A549 (cell line): ENCODE data around the gene TMEM120B. TPM values are rescaled to one million over a fixed set of nuclear protein-coding genes. Genes with fewer than 3 reads are reported as not detected.

Experiments
- ATAC-seq, 2 experiments: fragments of 200-7000 bp in 1 of 2; fragments of >200 bp in 1 of 2; cut with Nextera tagmentation in 1 of 2; cut with Tn5 transposase in 1 of 2; 3 replicates each; pipeline versions ENCODE4 v1.8.0 to v1.9.1; 2018 to 2020; ENCODE audit warnings: mild to moderate bottlenecking in 1 of 2, moderate library complexity in 1 of 2
- CTCF ChIA-PET: fragments of 300-600 bp; sonication (Branson Sonifier 250); formaldehyde crosslinking; extraction: SDS; loops from one replicate; lab custom pipeline; 2021; ENCODE audit warnings: antibody characterized with exemption, inconsistent platforms; lab: Yijun Ruan, JAX
- POLR2A ChIA-PET: fragments of 350-600 bp; formaldehyde crosslinking; extraction: SDS; loops from one replicate; lab custom pipeline; 2021; ENCODE audit warnings: antibody characterized with exemption, inconsistent platforms; lab: Yijun Ruan, JAX
- DNase-seq, 2 experiments: peaks; one replicate each; pipeline versions ENCODE4 v3.0.0 to v3.0.0-alpha.2; 2011 to 2016; ENCODE audit warnings: low read depth in 1 of 2, low spot score in 1 of 2
- FAIRE-seq: peaks from 2 replicates; lab custom pipeline; 2011; peaks lifted over from hg19 to GRCh38; lab: Jason Lieb, UNC
- H3K27ac ChIP-seq, 2 experiments: fragments of >200 bp; sonication (Bioruptor Twin); formaldehyde crosslinking; 3 replicates each; pipeline ENCODE4 v1.5.1; 2016 to 2017
- H3K4me1 ChIP-seq: fragments of >200 bp; sonication (Bioruptor Twin); formaldehyde crosslinking; 3 replicates; pipeline ENCODE4 v1.6.1; 2016
- H3K4me2 ChIP-seq: fragments of >200 bp; sonication (Bioruptor Twin); formaldehyde crosslinking; 3 replicates; pipeline ENCODE4 v1.6.1; 2016
- H3K4me3 ChIP-seq: fragments of >200 bp; sonication (Bioruptor Twin); formaldehyde crosslinking; 3 replicates; pipeline ENCODE4 v1.5.1; 2016
- H3K9me3 ChIP-seq: fragments of >200 bp; sonication (Bioruptor Twin); formaldehyde crosslinking; 3 replicates; pipeline ENCODE4 v1.6.1; 2016
- ATOH8 ChIP-seq: fragments of 250-450 bp; sonication (Bioruptor Pico); IDR thresholded peaks from 2 replicates; pipeline ENCODE4 v1.5.0; 2020; ENCODE audit warnings: low read depth, mild to moderate bottlenecking, moderate library complexity
- BCL3 ChIP-seq: fragments of >200 bp; sonication (Bioruptor Twin); formaldehyde crosslinking; IDR thresholded peaks from 3 replicates; pipeline ENCODE4 v1.6.1; 2016
- CBX2 ChIP-seq: fragments of 200-600 bp; sonication (generic); IDR thresholded peaks from 2 replicates; pipeline ENCODE4 v1.6.1; 2016; ENCODE audit warnings: low read depth, mild to moderate bottlenecking, borderline replicate concordance
- CHD2 ChIP-seq: fragments of 150-350 bp; IDR thresholded peaks from 2 replicates; pipeline ENCODE4 v1.6.1; 2014; ENCODE audit warnings: low read length; ENCODE audit not compliant: partially characterized antibody
- CHD4 ChIP-seq: fragments of 200-600 bp; sonication (generic); IDR thresholded peaks from 2 replicates; pipeline ENCODE4 v1.6.1; 2016; ENCODE audit warnings: antibody characterized with exemption, mild to moderate bottlenecking, borderline replicate concordance
- EHF ChIP-seq: fragments of 250-450 bp; sonication (Bioruptor Pico); IDR thresholded peaks from 2 replicates; pipeline ENCODE4 v1.5.0; 2020; ENCODE audit warnings: mild to moderate bottlenecking
- EP300 ChIP-seq, 2 experiments: fragments of >200 bp; sonication (Bioruptor Twin); formaldehyde crosslinking; IDR thresholded peaks; 2 replicates in 1 of 2; 3 replicates in 1 of 2; pipeline ENCODE4 v1.6.1; 2016 to 2017
- FOSL2 ChIP-seq, 2 experiments: fragments of 450-650 bp in 1 of 2; fragments of >200 bp in 1 of 2; sonication (Bioruptor Twin) in 1 of 2; formaldehyde crosslinking; IDR thresholded peaks; 2 replicates each; pipeline versions ENCODE4 v1.5.0 to v1.6.1; 2016 to 2020; ENCODE audit warnings: mild to moderate bottlenecking in 1 of 2, moderate library complexity in 1 of 2
- FOXS1 ChIP-seq: fragments of 250-450 bp; sonication (Bioruptor Pico); IDR thresholded peaks from 2 replicates; pipeline ENCODE4 v1.5.0; 2020; ENCODE audit warnings: mild to moderate bottlenecking, moderate library complexity
- GATA3 ChIP-seq: IDR thresholded peaks from 2 replicates; pipeline ENCODE4 v1.6.1; 2012; ENCODE audit warnings: borderline replicate concordance
- HOXB5 ChIP-seq: fragments of 250-450 bp; sonication (Bioruptor Pico); IDR thresholded peaks from 2 replicates; pipeline ENCODE4 v1.5.0; 2020; ENCODE audit warnings: mild to moderate bottlenecking, moderate library complexity
- JUN ChIP-seq, 2 experiments: fragments of >200 bp; sonication (Bioruptor Twin); formaldehyde crosslinking; IDR thresholded peaks; 2 replicates in 1 of 2; 3 replicates in 1 of 2; pipeline ENCODE4 v1.6.1; 2016 to 2017
- KDM1A ChIP-seq: fragments of 200-600 bp; sonication (generic); IDR thresholded peaks from 2 replicates; pipeline ENCODE4 v1.6.1; 2016; ENCODE audit warnings: low read depth, mild to moderate bottlenecking
- NFE2L2 ChIP-seq: fragments of 150-350 bp; conservative IDR thresholded peaks from 2 replicates; pipeline ENCODE4 v1.6.1; 2014; ENCODE audit warnings: low read length
- NR3C1 ChIP-seq: fragments of >200 bp; sonication (Bioruptor Twin); formaldehyde crosslinking; IDR thresholded peaks from 3 replicates; pipeline ENCODE4 v1.6.1; 2017
- PBX3 ChIP-seq: IDR thresholded peaks from 2 replicates; pipeline ENCODE4 v1.6.1; 2012
- RAD21 ChIP-seq, 2 experiments: fragments of >200 bp in 1 of 2; sonication (Bioruptor Twin) in 1 of 2; formaldehyde crosslinking in 1 of 2; IDR thresholded peaks in 1 of 2; conservative IDR thresholded peaks in 1 of 2; 2 replicates in 1 of 2; 3 replicates in 1 of 2; pipeline ENCODE4 v1.6.1; 2012 to 2018; ENCODE audit warnings: inconsistent platforms in 1 of 2
- RARB ChIP-seq: fragments of 250-450 bp; sonication (Bioruptor Pico); IDR thresholded peaks from 2 replicates; pipeline ENCODE4 v1.8.0; 2021; ENCODE audit warnings: mild to moderate bottlenecking, moderate library complexity
- RFX5 ChIP-seq: fragments of 450-650 bp; IDR thresholded peaks from 2 replicates; pipeline ENCODE4 v1.7.1; 2014; ENCODE audit warnings: antibody characterized with exemption, mild to moderate bottlenecking, moderate library complexity
- RNF2 ChIP-seq: fragments of 200-600 bp; sonication (generic); IDR thresholded peaks from 2 replicates; pipeline ENCODE4 v1.6.1; 2016; ENCODE audit warnings: low read depth, mild to moderate bottlenecking, antibody characterized with exemption, moderate library complexity, borderline replicate concordance
- TFCP2L1 ChIP-seq: fragments of 250-450 bp; sonication (Bioruptor Pico); IDR thresholded peaks from 2 replicates; pipeline ENCODE4 v1.5.0; 2021; ENCODE audit warnings: mild to moderate bottlenecking
- TP53 ChIP-seq: fragments of 250-450 bp; sonication (Bioruptor Pico); IDR thresholded peaks from 2 replicates; pipeline ENCODE4 v1.5.0; 2021; ENCODE audit warnings: mild to moderate bottlenecking, moderate library complexity
- ZC3H11A ChIP-seq: fragments of 450-650 bp; IDR thresholded peaks from 2 replicates; pipeline ENCODE4 v1.6.1; 2014; ENCODE audit warnings: antibody characterized with exemption, mild to moderate bottlenecking
- ZFP36 ChIP-seq: fragments of 450-650 bp; IDR thresholded peaks from 2 replicates; pipeline ENCODE4 v1.6.1; 2014; ENCODE audit warnings: borderline replicate concordance; ENCODE audit not compliant: partially characterized antibody
- ZSCAN20 ChIP-seq: fragments of 250-450 bp; sonication (Bioruptor Pico); IDR thresholded peaks from 2 replicates; pipeline ENCODE4 v1.8.0; 2022; ENCODE audit warnings: mild to moderate bottlenecking, moderate library complexity
- WGBS: methylation state at CpG from one replicate; pipeline ENCODE4 v1.1.6; 2017; ENCODE audit errors: missing lambda C conversion rate; 5-methylcytosine and 5-hydroxymethylcytosine counted together
- polyA plus RNA-seq, 4 experiments: library from polyadenylated mRNA; depleted of rRNA in 3 of 4; stranded (reverse); fragments of >200 nt; fragmentation: RNase III in 1 of 4; extraction: RNeasy Plus Mini Kit Qiagen cat#74134 plus additional on column Dnase treatment in 1 of 4; gene quantifications; 2 replicates in 3 of 4; 3 replicates in 1 of 4; pipeline ENCODE4 v1.2.3, GENCODE V29; 2011 to 2017
- TF ChIP-seq, protein P1 (sequence below): fragments of 150-350 bp; IDR thresholded peaks from 2 replicates; pipeline ENCODE4 v1.6.1; 2014; ENCODE audit warnings: low read depth, mild to moderate bottlenecking, low read length
- TF ChIP-seq, protein P2 (sequence below): fragments of 250-450 bp; sonication (Bioruptor Pico); IDR thresholded peaks from 2 replicates; pipeline ENCODE4 v1.5.0; 2021; ENCODE audit warnings: mild to moderate bottlenecking, moderate library complexity, borderline replicate concordance
- TF ChIP-seq, protein P3 (sequence below): fragments of >200 bp; sonication (Bioruptor Twin); formaldehyde crosslinking; IDR thresholded peaks from 3 replicates; pipeline ENCODE4 v1.5.1; 2016

Gene TMEM120B
- polyA plus RNA-seq, 2 of the 4 experiments (the other 2 are of a cell fraction): 10.6 to 13.2 TPM

- Histone ChIP-seq H3K4me2 (peak overlapping the region; percentile 78), H3K4me3 (peak overlapping the region; percentile 60), H3K27ac (peak overlapping the region; percentile 100), H3K4me1 (peaks cover 54% of the 10 kb centered on the region), H3K9me3 (no peaks in the 10 kb centered on the region)
- no peak for ATAC-seq
- CTCF ChIA-PET: interaction anchor here (56.0 to 72.2 kb wide), 2 partner anchors 10 to 15 kb away, joined by 2657 read pairs; partner anchors contain the start of genes RHOF and SETD1B
- no peak for FAIRE-seq
- WGBS: 2% methylated on average over 57 of the region's 86 CpGs
- peak in 1 of 2 experiments; percentile 80 for DNase-seq
- POLR2A ChIA-PET: interaction anchor here (1.1 to 3.3 kb wide), 10 partner anchors 7 to 174 kb away, joined by 3 to 35 read pairs (median 4); partner anchors contain the start of genes ORAI1, PSMD9 and RHOF
- TF ChIP-seq TP53 (CRISPR knock-in tag): 0 out of 2 replicates have a peak, but pooled peaks have one; percentile 58
- peak; percentile 6 to 65; a peak in 2 of 5 replicates for TF ChIP-seq JUN (IDR thresholded peaks at IDR 0.05)
- no peak for TF ChIP-seq ZSCAN20 (CRISPR knock-in tag)
- TF ChIP-seq BCL3: no peak
- TF ChIP-seq, protein P1, sequence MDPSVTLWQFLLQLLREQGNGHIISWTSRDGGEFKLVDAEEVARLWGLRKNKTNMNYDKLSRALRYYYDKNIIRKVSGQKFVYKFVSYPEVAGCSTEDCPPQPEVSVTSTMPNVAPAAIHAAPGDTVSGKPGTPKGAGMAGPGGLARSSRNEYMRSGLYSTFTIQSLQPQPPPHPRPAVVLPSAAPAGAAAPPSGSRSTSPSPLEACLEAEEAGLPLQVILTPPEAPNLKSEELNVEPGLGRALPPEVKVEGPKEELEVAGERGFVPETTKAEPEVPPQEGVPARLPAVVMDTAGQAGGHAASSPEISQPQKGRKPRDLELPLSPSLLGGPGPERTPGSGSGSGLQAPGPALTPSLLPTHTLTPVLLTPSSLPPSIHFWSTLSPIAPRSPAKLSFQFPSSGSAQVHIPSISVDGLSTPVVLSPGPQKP: no peak
- no peak for TF ChIP-seq GATA3
- TF ChIP-seq RNF2: peak; percentile 89; the same call in 1 of the 2 replicates
- TF ChIP-seq TFCP2L1 (CRISPR knock-in tag): no peak; the same call in none of the 2 replicates
- TF ChIP-seq ZC3H11A: no peak
- no peak for TF ChIP-seq CHD2
- no peak for TF ChIP-seq PBX3
- peak; percentile 65 for TF ChIP-seq NFE2L2
- TF ChIP-seq CBX2: no peak
- no peak for TF ChIP-seq CHD4
- peak; percentile 84 for TF ChIP-seq EHF
- no peak for TF ChIP-seq KDM1A
- no peak for TF ChIP-seq FOSL2 (IDR thresholded peaks at IDR 0.05)
- peak; percentile 35 for TF ChIP-seq FOSL2 (CRISPR knock-in tag; IDR thresholded peaks at IDR 0.05)
- no peak for TF ChIP-seq RFX5
- peak; percentile 84 for TF ChIP-seq FOXS1
- no peak for TF ChIP-seq EP300 (IDR thresholded peaks at IDR 0.05)
- peak; percentile 83; the same call in 1 of the 2 replicates for TF ChIP-seq ATOH8 (CRISPR knock-in tag)
- TF ChIP-seq, protein P2, sequence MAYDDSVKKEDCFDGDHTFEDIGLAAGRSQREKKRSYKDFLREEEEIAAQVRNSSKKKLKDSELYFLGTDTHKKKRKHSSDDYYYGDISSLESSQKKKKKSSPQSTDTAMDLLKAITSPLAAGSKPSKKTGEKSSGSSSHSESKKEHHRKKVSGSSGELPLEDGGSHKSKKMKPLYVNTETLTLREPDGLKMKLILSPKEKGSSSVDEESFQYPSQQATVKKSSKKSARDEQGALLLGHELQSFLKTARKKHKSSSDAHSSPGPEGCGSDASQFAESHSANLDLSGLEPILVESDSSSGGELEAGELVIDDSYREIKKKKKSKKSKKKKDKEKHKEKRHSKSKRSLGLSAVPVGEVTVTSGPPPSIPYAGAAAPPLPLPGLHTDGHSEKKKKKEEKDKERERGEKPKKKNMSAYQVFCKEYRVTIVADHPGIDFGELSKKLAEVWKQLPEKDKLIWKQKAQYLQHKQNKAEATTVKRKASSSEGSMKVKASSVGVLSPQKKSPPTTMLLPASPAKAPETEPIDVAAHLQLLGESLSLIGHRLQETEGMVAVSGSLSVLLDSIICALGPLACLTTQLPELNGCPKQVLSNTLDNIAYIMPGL (CRISPR knock-in tag): 0 out of 2 replicates have a peak, but pooled peaks have one; percentile 11
- no peak for TF ChIP-seq NR3C1
- no peak for TF ChIP-seq RAD21 (conservative IDR thresholded peaks at IDR 0.05 in 1 of 2, IDR thresholded peaks at IDR 0.05 in 1 of 2)
- no peak for TF ChIP-seq ZFP36
- no peak for TF ChIP-seq RARB (CRISPR knock-in tag)
- peak; percentile 89 for TF ChIP-seq HOXB5 (CRISPR knock-in tag)
- TF ChIP-seq, protein P3, sequence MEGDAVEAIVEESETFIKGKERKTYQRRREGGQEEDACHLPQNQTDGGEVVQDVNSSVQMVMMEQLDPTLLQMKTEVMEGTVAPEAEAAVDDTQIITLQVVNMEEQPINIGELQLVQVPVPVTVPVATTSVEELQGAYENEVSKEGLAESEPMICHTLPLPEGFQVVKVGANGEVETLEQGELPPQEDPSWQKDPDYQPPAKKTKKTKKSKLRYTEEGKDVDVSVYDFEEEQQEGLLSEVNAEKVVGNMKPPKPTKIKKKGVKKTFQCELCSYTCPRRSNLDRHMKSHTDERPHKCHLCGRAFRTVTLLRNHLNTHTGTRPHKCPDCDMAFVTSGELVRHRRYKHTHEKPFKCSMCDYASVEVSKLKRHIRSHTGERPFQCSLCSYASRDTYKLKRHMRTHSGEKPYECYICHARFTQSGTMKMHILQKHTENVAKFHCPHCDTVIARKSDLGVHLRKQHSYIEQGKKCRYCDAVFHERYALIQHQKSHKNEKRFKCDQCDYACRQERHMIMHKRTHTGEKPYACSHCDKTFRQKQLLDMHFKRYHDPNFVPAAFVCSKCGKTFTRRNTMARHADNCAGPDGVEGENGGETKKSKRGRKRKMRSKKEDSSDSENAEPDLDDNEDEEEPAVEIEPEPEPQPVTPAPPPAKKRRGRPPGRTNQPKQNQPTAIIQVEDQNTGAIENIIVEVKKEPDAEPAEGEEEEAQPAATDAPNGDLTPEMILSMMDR: no peak
Observed at GRCh38 chr12:121800694-121801594, 88.4 kb downstream of the TMEM120B start.
